Anterior cingulate cortex (tissue), 58 donors: ENCODE results near the gene CLCN2.
"Not testable (repeated sequence)": the region's sequence is repeated elsewhere in the genome, so short reads cannot be mapped to it uniquely, and the experiment has no call there.

Experiments used
- DNase-seq, 58 donors: peaks; one replicate each; lab custom pipeline; 2025; lab: John Stamatoyannopoulos, UW

CLCN2 gene

DNA sequence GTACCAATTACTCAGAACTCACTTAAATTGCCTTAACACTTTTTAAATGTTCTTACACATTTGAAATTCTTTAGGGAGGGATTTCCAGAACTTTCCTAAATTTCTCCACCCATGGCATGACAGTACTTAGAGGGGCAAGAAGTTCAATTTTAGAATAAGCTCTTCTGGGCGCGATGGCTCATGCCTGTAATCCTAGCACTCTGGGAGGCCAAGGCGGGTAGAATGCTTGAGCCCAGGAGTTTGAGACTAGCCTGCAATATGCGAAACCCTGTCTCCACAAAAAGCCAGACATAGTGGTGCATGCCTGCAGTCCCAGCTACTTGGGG is 13.4 kb downstream of the CLCN2 start:
- DNase-seq, result no peak

- DNase-seq, result no peak
Measured at GRCh38 chr3:184347321-184348056, 13.9 kb downstream of the CLCN2 start.

- peak in 1 of 58 donors; percentile 6 for DNase-seq
Measured at GRCh38 chr3:184346480-184347190, 14.8 kb downstream of the CLCN2 start.

- peak; percentile 29 to 96 (median 83) for DNase-seq
Measured at GRCh38 chr3:184345317-184346144, 15.9 kb downstream of the CLCN2 start.

DNA sequence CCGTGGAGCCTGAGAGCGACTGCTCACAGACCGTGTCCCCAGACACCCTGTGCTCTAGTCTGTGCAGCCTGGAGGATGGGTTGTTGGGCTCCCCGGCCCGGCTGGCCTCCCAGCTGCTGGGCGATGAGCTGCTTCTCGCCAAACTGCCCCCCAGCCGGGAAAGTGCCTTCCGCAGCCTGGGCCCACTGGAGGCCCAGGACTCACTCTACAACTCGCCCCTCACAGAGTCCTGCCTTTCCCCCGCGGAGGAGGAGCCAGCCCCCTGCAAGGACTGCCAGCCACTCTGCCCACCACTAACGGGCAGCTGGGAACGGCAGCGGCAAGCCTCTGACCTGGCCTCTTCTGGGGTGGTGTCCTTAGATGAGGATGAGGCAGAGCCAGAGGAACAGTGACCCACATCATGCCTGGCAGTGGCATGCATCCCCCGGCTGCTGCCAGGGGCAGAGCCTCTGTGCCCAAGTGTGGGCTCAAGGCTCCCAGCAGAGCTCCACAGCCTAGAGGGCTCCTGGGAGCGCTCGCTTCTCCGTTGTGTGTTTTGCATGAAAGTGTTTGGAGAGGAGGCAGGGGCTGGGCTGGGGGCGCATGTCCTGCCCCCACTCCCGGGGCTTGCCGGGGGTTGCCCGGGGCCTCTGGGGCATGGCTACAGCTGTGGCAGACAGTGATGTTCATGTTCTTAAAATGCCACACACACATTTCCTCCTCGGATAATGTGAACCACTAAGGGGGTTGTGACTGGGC is 16.7 kb downstream of the CLCN2 start:
- peak in 8 of 58 donors; percentile 18 to 54 (median 31) for DNase-seq

GRCh38 chr3:184343200-184343876 is 18.1 kb downstream of the CLCN2 start:
- no peak for DNase-seq

DNA sequence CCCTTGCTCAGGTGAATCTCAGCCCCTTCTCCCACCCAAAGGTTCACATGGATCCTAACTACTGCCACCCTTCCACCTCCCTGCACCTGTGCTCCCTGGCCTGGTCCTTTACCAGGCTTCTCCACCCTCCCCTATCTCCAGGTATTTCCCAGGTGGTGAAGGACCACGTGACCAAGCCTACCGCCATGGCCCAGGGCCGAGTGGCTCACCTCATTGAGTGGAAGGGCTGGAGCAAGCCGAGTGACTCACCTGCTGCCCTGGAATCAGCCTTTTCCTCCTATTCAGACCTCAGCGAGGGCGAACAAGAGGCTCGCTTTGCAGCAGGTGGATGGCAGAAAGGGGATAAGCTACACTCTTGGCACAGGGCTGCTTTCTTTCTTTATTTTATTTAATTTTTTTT is 19.5 kb downstream of the CLCN2 start:
- peak in 1 of 58 donors; percentile 5 for DNase-seq

- DNase-seq, result not testable (repeated sequence)
Measured at GRCh38 chr3:184339451-184340135, 21.8 kb downstream of the CLCN2 start.

- no peak for DNase-seq
Measured at GRCh38 chr3:184339001-184339400, 22.4 kb downstream of the CLCN2 start.

GRCh38 chr3:184338511-184338945 is 22.9 kb downstream of the CLCN2 start:
- peak; percentile 14 to 94 (median 82) for DNase-seq

DNA sequence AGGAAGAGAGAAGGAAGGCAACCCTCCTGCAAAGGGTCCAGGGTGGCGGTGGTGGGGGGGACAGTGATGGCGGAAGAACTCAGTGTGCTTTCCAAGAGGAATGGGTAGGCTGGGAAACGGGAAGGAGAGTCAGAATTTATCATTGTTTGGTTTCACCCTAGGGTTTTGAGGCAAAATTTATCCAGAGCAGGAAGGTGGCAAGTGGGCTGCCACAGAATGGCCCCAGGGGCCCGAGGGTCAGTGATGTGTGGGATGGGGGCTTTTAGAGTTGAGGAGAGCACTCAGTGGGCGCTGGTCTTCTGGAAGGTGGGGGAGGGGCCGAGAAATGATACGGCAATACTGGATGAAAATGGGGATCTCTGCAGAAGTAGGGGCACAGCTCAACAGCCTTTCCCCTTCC is 23.4 kb downstream of the CLCN2 start:
- peak in 1 of 58 donors; percentile 40 for DNase-seq

DNA sequence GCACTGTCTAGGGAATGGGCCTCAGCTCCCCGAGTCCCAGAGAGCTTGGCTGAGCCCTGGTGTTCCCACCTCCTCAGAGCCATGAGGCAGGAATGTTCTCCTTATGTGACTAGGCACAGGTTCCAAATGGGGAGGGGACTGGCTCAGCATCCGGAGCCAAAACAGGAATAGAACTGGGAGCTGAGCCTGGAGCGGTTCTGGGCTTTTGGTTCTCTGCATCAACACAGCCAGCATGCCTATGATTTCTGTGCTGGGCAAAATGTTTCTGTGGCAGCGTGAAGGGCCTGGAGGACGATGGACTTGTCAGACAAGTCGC is 24.0 kb downstream of the CLCN2 start, which contains the start of gene FAM131A:
Gene FAM131A, plus strand, starts transcription at position 202 of the 316 bp plus-strand sequence. Its CDS starts 31 bp downstream, at position 233.
- peak in 54 of 58 donors; percentile 24 to 89 (median 69) for DNase-seq

DNA sequence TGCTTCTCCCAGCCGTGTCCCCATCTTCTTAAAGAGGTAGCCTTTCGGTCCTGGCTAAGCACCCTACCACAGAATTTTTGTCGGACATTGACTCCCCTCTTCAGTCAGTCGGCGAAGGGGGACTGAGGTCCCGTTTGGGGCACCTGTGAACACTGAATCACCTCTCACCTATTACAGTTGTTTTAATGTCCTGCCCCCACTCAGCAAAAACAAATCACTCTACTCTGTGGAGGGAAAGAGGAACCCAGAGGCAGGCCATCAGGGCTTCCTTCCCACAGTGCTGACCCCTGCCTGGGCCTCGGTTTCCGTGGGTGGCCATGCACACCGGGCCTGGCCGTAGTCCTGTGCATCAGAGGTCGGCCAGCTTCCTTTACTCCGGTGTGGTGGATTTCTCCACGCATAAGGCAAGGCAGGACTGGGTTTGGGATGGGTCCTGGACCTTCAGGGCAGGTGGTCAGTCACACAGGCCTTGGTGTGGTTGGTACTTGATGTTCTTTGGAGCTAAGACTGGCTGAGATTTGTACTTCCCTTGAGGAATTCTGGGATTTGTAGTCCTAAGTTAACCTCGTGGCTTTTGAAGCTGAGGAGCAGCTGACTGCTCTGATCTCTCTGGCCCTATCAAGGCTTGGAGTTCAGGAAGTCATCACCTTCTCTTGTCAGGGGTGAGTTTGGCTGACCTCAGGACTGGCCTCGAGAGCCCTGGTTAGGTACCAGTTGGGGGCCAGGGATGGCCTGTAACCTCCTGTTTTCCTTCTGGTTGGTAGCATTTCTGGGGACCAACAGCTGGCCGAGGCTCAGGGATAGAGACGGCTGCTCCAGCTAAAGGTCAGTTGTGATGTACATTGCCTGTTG is 24.6 kb downstream of the CLCN2 start:
- peak in 31 of 58 donors; percentile 32 to 83 (median 57) for DNase-seq

- DNase-seq, result peak; percentile 33 to 95 (median 83)
Measured at GRCh38 chr3:184335661-184336546, 25.5 kb downstream of the CLCN2 start.

DNA sequence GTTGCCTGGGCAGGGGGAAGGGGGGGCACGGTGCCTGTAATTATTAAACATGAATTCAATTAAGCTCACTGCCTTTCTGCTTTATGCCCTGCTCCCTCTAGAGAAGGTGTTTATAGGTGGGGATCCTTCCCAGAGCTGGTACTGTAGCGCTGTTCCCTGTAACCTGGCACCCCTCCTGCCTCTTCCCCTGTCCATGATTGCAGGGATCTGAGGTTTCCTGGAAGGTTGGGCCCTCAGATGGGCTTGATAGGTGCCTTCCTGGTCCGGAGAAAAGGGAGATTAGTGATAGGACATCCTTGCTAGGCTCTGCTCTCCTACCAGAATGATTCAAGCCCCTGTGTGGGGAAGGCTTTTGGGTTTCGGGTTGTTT is 26.1 kb downstream of the CLCN2 start:
- DNase-seq, result no peak

- DNase-seq, result peak in 1 of 58 donors; percentile 6
Measured at GRCh38 chr3:184334470-184335158, 26.8 kb downstream of the CLCN2 start.

DNA sequence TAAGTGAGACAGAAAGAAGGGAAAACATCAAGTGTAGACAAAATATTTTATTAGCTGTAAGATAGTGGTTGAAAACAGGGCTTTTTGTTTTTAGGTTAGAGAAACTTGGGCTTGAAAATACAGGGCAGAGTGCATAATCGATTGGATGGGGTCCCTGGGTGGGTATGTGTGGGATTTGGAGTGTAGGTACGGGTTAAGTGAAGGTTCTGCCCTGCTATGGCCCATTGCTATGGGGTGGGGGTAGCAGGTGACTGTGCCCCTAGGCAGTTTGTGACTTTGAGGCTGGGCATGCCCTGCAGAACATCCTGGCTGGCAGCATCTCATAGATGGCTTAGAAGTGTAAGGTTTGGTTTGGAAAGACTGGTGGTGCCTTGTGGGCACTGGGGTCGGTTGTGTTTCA is 27.7 kb downstream of the CLCN2 start:
- no peak for DNase-seq
